LNCaP clone FGC (cell line): ENCODE results near the gene FAM72A.
A peak's percentile ranks its signal among the peaks of the same experiment; 100 is the strongest.
"Not testable (repeated sequence)": the region's sequence is repeated elsewhere in the genome, so short reads cannot be mapped to it uniquely, and the experiment has no call there.

Experiments
- DNase-seq: peaks from one replicate; pipeline ENCODE4 v3.0.0-alpha.2; 2011; ENCODE audit warnings: low read depth
- H3K4me3 ChIP-seq: 2 replicates; pipeline ENCODE4 v1.5.1; 2011; ENCODE audit warnings: mild to moderate bottlenecking, low read depth, low read length, control low read depth

FAM72A gene

GRCh38 chr1:206218765-206219164 is 16.1 kb upstream of the FAM72A start:
- not testable (repeated sequence) for H3K4me3 ChIP-seq

GRCh38 chr1:206218285-206218684 is 15.6 kb upstream of the FAM72A start:
- DNase-seq: not testable (repeated sequence)

More at GRCh38 chr1:206218765-206219164, 16.1 kb upstream of the FAM72A start:
- not testable (repeated sequence) for DNase-seq

GRCh38 chr1:206215600-206216392 is 13.2 kb upstream of the FAM72A start:
- not testable (repeated sequence) for DNase-seq, H3K4me3 ChIP-seq

More at GRCh38 chr1:206218285-206218684, 15.6 kb upstream of the FAM72A start:
- not testable (repeated sequence) for H3K4me3 ChIP-seq

GRCh38 chr1:206210802-206211201 is 8.2 kb upstream of the FAM72A start:
- H3K4me3 ChIP-seq, DNase-seq: not testable (repeated sequence)

GRCh38 chr1:206205569-206205968 is 2.9 kb upstream of the FAM72A start:
- not testable (repeated sequence) for H3K4me3 ChIP-seq, DNase-seq

GRCh38 chr1:206204871-206205270 is 2.2 kb upstream of the FAM72A start:
- peak overlapping the region; percentile 49 for H3K4me3 ChIP-seq
- not testable (repeated sequence) for DNase-seq

- H3K4me3 ChIP-seq: peak overlapping the region; percentile 45
- DNase-seq: not testable (repeated sequence)
Measured at GRCh38 chr1:206204159-206204511, 1.5 kb upstream of the FAM72A start.

GRCh38 chr1:206203364-206204158 is 922 bp upstream of the FAM72A start, which contains the start of gene SRGAP2:
SRGAP2 (plus strand) TSS chr1:206203541; CDS start chr1:206205971, 2,430 bp downstream.
- H3K4me3 ChIP-seq: peak within 1 kb of the TSS; percentile 51
- peak; percentile 6 for DNase-seq

GRCh38 chr1:206196748-206197424 is 5.8 kb downstream of the FAM72A start:
- peak; percentile 27 for DNase-seq
- not testable (repeated sequence) for H3K4me3 ChIP-seq

- not testable (repeated sequence) for H3K4me3 ChIP-seq, DNase-seq
Measured at GRCh38 chr1:206195182-206195581, 7.5 kb downstream of the FAM72A start.

GRCh38 chr1:206186826-206187225 is 15.8 kb downstream of the FAM72A start:
- H3K4me3 ChIP-seq, DNase-seq: not testable (repeated sequence)

- H3K4me3 ChIP-seq, DNase-seq: not testable (repeated sequence)
Measured at GRCh38 chr1:206185778-206186177, 16.9 kb downstream of the FAM72A start.

GRCh38 chr1:206183788-206184187 is 18.9 kb downstream of the FAM72A start:
- DNase-seq, H3K4me3 ChIP-seq: not testable (repeated sequence)

- H3K4me3 ChIP-seq, DNase-seq: not testable (repeated sequence)
Measured at GRCh38 chr1:206182368-206183317, 20.0 kb downstream of the FAM72A start.

GRCh38 chr1:206179666-206180065 is 23.0 kb downstream of the FAM72A start:
- DNase-seq, H3K4me3 ChIP-seq: not testable (repeated sequence)

- DNase-seq, H3K4me3 ChIP-seq: not testable (repeated sequence)
Measured at GRCh38 chr1:206178061-206178989, 24.3 kb downstream of the FAM72A start.

GRCh38 chr1:206176114-206176502 is 26.5 kb downstream of the FAM72A start:
- not testable (repeated sequence) for DNase-seq, H3K4me3 ChIP-seq
